IgD-negative memory B cell (primary cell): Measurements from ENCODE around the gene BPI. TPM values are rescaled to one million over a fixed set of nuclear protein-coding genes. Genes with fewer than 3 reads are reported as not detected.
"Not testable (repeated sequence)": the region's sequence is repeated elsewhere in the genome, so short reads cannot be mapped to it uniquely, and the experiment has no call there.

ENCODE experiments used
- H3K27ac Mint-ChIP-seq, 3 donors: one replicate each; pipeline ENCODE4 v1.8.0; 2020 to 2022; ENCODE audit warnings: mild to moderate bottlenecking in 3 of 3, mixed read lengths in 3 of 3, moderate library complexity in 1 of 3
- H3K27me3 Mint-ChIP-seq: one replicate; pipeline ENCODE4 v1.8.0; 2021; ENCODE audit warnings: mixed read lengths
- H3K36me3 Mint-ChIP-seq: one replicate; pipeline ENCODE4 v1.8.0; 2020; ENCODE audit warnings: mild to moderate bottlenecking, mixed read lengths
- H3K4me1 Mint-ChIP-seq, 3 donors: one replicate each; pipeline ENCODE4 v1.8.0; 2020 to 2022; ENCODE audit warnings: mixed read lengths in 3 of 3, mild to moderate bottlenecking in 1 of 3
- H3K4me3 Mint-ChIP-seq, 4 donors: one replicate each; pipeline ENCODE4 v1.8.0; 2020 to 2022; ENCODE audit warnings: mild to moderate bottlenecking in 4 of 4, mixed read lengths in 4 of 4, moderate library complexity in 3 of 4
- H3K9me3 Mint-ChIP-seq, 3 donors: one replicate each; pipeline ENCODE4 v1.8.0; 2020 to 2021; ENCODE audit warnings: mixed read lengths in 3 of 3, mild to moderate bottlenecking in 1 of 3
- polyA plus RNA-seq: library from polyadenylated mRNA; unstranded; fragments of 300-500 nt; fragmentation: Illumina TruSeq; gene quantifications from one replicate; pipeline ENCODE4 v1.2.3, GENCODE V29; 2021

The BPI gene
- polyA plus RNA-seq, 1 donor from 2014 or later, result not detected

DNA sequence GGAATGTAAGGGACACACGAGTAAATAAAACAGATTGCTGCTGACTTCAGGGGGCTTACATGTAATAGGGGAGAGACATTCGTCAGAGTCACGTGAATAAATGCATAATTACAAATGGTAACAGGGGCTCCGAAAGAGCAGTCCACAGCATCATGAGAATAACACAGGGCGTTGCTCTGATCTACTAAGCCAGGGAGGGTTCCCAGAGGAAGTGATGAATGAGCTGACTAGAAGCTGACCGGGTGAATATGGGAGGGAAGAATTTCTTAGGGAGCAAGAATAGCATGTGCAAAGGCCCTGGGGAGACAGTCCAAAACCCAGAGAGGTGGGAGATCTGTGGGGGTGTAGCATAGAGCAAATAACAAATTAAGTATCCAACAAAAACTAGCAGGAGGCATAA lies 2.4 kb downstream of the BPI start:
- Mint-ChIP-seq H3K27me3 (peaks cover 45% of the 10 kb centered on the region), H3K27ac (no peak overlapping the region), H3K4me3 (peak overlapping the region in 1 of 4 donors; percentile 63), H3K4me1 (peaks cover 3 to 12% (median 5%) of the 10 kb centered on the region in 3 donors), H3K36me3 (no peaks in the 10 kb centered on the region), H3K9me3 (no peaks in the 10 kb centered on the region)

DNA sequence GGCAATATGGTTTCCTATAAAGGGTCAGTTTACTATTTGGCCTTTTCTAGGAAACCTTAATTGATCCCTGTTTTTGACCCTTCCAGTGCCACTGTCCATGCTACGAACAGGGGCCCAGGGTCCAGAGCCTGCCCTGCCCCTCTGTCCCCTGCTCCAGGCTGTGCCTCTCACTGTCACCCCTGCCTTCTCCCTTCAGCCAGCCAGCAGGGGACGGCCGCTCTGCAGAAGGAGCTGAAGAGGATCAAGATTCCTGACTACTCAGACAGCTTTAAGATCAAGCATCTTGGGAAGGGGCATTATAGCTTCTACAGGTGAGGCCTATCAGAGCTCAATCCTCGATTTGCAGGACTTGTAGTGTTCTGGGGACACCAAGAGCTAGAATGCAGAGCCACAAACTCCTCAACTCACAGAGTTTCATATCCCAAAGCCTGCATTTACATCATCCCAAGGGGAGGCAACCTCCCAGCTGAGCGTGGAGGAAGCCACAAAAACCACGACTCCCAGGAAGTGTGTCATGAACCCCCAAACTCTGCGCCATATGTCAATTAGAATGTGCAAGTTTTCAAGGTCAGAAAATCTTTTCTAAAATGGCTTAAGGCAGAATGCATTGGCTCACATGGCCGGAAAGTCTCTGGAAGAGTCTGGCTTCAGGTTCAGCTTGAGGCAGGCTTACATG lies 3.6 kb downstream of the BPI start:
- Mint-ChIP-seq H3K9me3 (peaks cover 0 to 1% (median 0%) of the 10 kb centered on the region in 3 donors), H3K27me3 (peaks cover 38% of the 10 kb centered on the region), H3K36me3 (no peaks in the 10 kb centered on the region), H3K4me1 (peaks cover 3 to 12% (median 5%) of the 10 kb centered on the region in 3 donors), H3K27ac (no peak overlapping the region), H3K4me3 (no peak overlapping the region)

DNA sequence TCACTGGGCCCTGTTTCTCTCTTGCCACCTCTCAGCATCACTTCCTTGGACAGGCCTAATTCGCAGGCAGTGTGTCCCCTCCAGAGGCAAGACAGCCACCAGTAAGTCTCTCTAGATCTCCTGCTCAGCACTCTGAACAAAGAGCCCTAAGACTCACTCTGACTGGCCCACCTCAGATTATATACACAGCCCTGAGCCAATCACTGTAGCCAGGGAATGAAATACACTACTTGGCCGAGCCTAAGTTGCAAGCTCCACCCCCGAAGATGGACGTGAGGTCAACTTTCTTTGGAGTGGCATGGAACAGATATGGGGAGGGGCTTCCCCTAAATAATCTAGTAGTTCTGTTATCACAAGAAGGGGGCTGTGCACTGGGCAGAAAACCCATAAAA lies 4.1 kb downstream of the BPI start:
- peaks cover 32% of the 10 kb centered on the region for H3K27me3 Mint-ChIP-seq
- peaks cover 0 to 2% (median 0%) of the 10 kb centered on the region in 3 donors for H3K9me3 Mint-ChIP-seq
- no peaks in the 10 kb centered on the region for H3K36me3 Mint-ChIP-seq
- peaks cover 3 to 12% (median 5%) of the 10 kb centered on the region in 3 donors for H3K4me1 Mint-ChIP-seq
- H3K4me3 Mint-ChIP-seq, result no peak overlapping the region
- H3K27ac Mint-ChIP-seq, result no peak overlapping the region

DNA sequence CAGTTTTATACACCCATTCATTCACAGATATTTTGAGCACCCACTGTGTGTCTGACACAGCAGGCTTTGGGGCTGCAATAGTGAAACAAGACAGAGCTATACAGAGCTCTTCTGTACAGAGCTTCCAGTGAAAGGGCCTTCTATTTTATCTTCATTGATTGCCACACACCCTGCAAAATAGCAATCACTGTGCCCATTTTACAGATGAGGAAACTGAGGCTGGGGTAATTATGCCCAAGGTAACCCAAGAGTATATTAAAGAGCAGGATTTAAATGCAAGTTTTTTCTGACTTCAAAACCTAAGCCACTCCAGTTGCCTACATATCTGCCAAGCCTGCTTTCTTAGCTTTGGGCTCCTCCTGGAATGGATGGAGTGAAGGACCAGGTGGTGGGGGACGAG lies 4.5 kb downstream of the BPI start:
- peaks cover under 1 to 10% (median 1%) of the 10 kb centered on the region in 3 donors for H3K4me1 Mint-ChIP-seq
- H3K4me3 Mint-ChIP-seq, result no peak overlapping the region
- no peak overlapping the region for H3K27ac Mint-ChIP-seq
- H3K9me3 Mint-ChIP-seq, result peaks cover 0 to 2% (median 0%) of the 10 kb centered on the region in 3 donors
- H3K27me3 Mint-ChIP-seq, result peaks cover 28% of the 10 kb centered on the region
- H3K36me3 Mint-ChIP-seq, result no peaks in the 10 kb centered on the region

DNA sequence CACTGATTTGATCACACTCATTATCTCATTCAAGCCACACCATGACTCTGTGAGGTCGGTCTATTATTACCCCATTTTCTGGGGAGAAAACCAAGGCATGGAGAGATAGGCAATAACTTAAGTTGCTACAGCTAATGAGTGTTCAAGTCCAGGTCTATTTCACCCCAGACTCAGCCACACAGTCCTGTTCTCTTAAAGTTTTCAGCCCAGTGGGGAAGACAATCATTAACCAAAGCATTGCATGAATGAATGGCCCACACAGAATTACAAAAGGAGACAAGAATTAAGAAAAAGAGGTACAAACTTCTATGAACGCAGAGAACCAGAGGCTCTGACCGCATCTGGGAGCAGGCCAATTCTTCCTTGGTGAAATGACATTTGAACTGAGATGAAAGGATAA lies 7.1 kb downstream of the BPI start:
- Mint-ChIP-seq H3K36me3 (no peaks in the 10 kb centered on the region), H3K27ac (no peak overlapping the region), H3K9me3 (peaks cover 0 to 2% (median 0%) of the 10 kb centered on the region in 3 donors), H3K4me1 (no peaks in the 10 kb centered on the region), H3K27me3 (peaks cover 11% of the 10 kb centered on the region), H3K4me3 (no peak overlapping the region)

DNA sequence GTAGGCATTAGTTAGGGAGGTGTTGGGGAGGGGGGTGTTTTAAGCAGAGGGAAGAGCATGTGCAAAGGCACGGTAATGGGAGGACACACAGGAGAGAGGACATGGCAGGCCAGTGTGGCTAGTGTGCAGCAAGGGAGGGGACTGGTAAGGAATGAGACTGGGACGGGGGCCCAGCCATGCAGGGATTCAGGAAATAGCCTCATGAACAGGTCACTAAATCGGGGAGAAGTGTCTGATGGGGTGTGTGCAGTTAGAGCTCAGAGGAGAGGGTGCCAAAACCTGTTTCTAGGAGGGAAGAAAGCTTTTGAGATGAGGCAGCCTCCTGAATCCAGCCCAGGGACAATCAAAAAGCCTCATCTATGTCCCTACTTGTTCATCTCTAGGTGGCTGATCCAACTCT lies 7.5 kb downstream of the BPI start:
- Mint-ChIP-seq H3K4me1 (no peaks in the 10 kb centered on the region), H3K27me3 (peaks cover 9% of the 10 kb centered on the region), H3K4me3 (no peak overlapping the region), H3K27ac (no peak overlapping the region), H3K36me3 (no peaks in the 10 kb centered on the region), H3K9me3 (peaks cover 0 to 2% (median 0%) of the 10 kb centered on the region in 3 donors)

DNA sequence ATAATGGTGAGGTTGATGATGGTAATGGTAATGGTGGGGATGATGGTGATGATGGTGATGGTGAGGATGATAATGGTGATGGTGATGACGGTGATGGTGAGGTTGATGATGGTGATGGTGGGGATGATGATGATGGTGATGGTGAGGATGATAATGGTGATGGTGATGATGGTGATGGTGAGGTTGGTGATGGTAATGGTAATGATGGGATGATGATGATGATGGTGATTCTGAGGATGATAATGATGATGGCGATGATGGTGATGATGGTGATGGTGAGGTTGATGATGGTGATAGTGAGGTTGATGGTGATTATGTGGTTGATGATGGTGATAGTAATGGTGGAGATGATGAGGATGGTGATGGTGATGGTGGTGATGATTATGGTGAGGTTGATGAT lies 9.7 kb downstream of the BPI start:
- no peaks in the 10 kb centered on the region for H3K4me1 Mint-ChIP-seq
- peaks cover 0 to 2% (median 0%) of the 10 kb centered on the region in 3 donors for H3K9me3 Mint-ChIP-seq
- peaks cover 17% of the 10 kb centered on the region for H3K27me3 Mint-ChIP-seq
- no peak overlapping the region for H3K27ac Mint-ChIP-seq
- H3K36me3 Mint-ChIP-seq, result no peaks in the 10 kb centered on the region
- H3K4me3 Mint-ChIP-seq, result no peak overlapping the region

DNA sequence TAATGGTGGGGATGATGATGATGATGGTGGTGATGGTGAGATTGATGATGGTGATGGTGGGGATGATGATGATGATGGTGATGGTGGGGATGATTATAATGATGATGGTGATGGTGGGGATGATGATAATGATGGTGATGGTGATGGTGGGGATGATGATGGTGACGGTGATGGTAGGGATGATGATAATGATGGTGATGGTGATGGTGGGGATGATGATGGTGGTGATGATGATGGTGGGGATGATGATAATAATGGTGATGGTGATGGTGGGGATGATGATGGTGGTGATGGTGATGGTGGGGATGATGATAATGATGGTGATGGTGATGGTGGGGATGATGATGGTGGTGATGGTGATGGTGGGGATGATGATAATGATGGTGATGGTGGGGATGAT lies 10.4 kb downstream of the BPI start:
- H3K4me1 Mint-ChIP-seq, H3K36me3 Mint-ChIP-seq, H3K4me3 Mint-ChIP-seq: not testable (repeated sequence)

DNA sequence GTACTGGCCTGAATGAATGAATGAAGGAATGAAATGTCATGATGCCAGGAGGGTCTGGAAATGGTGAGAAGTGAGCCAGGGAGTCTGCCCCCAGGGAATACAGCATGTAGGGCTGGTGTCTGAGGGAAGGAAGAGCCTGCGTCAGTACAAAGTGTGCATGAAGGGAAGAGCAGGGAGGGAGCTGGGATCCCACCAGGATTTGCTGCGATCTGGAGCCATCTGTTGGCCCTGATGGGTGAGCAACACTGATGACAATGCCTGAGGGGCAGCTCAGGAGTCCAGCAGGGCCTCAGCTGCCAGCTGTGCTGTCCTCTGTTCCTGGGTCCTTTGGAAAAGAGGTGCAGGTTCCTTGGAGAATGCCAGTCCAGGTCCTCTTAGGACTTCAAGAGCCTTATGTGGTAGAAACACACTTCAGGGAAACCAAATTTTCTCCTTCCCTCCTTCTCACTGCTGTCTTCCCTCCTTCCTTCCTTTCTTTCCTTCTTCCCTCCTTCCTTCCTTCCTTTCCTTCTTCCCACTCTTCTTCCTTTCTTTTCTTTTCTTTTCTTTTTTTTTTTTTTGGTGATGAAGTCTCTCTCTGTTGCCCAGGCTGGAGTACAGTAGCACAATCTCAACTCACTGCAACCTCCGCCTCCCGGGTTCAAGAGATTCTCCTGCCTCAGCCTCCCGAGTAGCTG lies 11.5 kb downstream of the BPI start:
- Mint-ChIP-seq H3K27me3 (peaks cover 16% of the 10 kb centered on the region), H3K4me3 (no peak overlapping the region), H3K9me3 (peaks cover 0 to 2% (median 0%) of the 10 kb centered on the region in 3 donors), H3K4me1 (no peaks in the 10 kb centered on the region), H3K27ac (no peak overlapping the region), H3K36me3 (no peaks in the 10 kb centered on the region)

More for the DNA sequence above, 10.4 kb downstream of the BPI start:
- H3K9me3 Mint-ChIP-seq, H3K27ac Mint-ChIP-seq: not testable (repeated sequence)
- H3K27me3 Mint-ChIP-seq, result peaks cover 17% of the 10 kb centered on the region

DNA sequence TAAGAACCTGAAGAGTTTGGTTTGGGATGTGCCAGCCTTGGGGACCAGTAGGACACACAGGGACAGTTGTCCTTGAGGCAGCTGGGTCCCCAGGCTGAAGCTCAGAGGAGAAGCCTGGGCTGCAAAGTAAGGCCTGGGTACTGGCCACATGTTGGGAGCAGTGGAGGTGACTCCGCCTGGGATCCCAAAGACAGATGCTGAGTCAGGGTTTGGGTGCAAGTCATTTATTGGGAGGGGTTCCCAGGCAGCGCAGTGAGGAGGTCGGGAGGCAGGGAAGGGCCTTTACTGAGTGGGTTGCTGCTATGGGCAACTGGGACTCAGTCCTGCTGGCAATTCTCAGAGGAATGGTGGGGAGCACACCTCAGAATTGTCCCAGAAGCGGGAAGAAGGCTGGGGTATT lies 12.4 kb downstream of the BPI start:
- no peak overlapping the region for H3K4me3 Mint-ChIP-seq
- no peaks in the 10 kb centered on the region for H3K4me1 Mint-ChIP-seq
- H3K36me3 Mint-ChIP-seq, result no peaks in the 10 kb centered on the region
- peaks cover 11% of the 10 kb centered on the region for H3K27me3 Mint-ChIP-seq
- H3K27ac Mint-ChIP-seq, result no peak overlapping the region
- H3K9me3 Mint-ChIP-seq, result peaks cover 0 to 2% (median 0%) of the 10 kb centered on the region in 3 donors

DNA sequence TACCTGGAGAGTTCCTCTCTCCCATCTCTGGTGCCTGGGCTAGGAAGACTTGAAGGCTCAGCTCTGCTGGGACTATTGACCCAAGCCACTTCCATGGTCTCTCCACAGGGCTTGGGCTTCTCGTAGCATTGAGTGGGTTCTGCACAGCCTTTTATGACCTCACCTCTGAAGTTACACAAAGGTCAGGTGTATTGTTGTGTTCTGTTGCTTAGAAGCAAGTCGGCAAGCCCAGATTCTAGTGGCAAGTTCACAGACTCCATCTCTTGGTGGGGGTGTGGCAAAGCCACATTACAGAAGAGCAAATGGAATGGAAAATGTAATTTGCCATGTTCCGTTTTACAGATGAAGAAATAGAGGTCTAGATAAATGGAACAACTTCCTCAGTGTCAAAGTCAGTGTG lies 13.5 kb downstream of the BPI start:
- Mint-ChIP-seq H3K9me3 (peaks cover 0 to 3% (median 0%) of the 10 kb centered on the region in 3 donors), H3K27me3 (peaks cover 15% of the 10 kb centered on the region), H3K36me3 (no peaks in the 10 kb centered on the region), H3K27ac (no peak overlapping the region), H3K4me1 (peaks cover 0 to 2% (median 1%) of the 10 kb centered on the region in 3 donors), H3K4me3 (no peak overlapping the region)

DNA sequence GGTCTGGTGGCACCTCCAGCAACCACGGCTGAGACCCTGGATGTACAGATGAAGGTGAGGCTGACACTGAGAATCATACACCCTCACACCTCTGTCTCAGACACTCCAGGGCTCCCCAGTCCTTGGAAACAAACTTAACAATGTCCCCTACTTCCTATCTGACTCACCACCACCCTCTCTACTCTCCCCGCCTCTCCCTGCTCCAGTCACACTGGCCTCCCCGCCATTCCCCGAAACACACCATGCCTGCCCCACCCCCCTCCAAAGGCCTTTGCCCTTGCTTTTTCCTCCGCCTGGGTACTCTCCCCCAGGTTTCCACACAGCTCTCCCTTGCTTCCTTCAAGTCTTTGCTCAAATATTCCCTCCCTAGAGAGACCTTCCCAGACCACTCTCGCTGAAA lies 16.3 kb downstream of the BPI start:
- H3K9me3 Mint-ChIP-seq, result peaks cover 0 to 1% (median 0%) of the 10 kb centered on the region in 3 donors
- no peak overlapping the region for H3K4me3 Mint-ChIP-seq
- H3K27ac Mint-ChIP-seq, result no peak overlapping the region
- peaks cover 15% of the 10 kb centered on the region for H3K27me3 Mint-ChIP-seq
- peaks cover 0 to 2% (median 1%) of the 10 kb centered on the region in 3 donors for H3K4me1 Mint-ChIP-seq
- H3K36me3 Mint-ChIP-seq, result no peaks in the 10 kb centered on the region

DNA sequence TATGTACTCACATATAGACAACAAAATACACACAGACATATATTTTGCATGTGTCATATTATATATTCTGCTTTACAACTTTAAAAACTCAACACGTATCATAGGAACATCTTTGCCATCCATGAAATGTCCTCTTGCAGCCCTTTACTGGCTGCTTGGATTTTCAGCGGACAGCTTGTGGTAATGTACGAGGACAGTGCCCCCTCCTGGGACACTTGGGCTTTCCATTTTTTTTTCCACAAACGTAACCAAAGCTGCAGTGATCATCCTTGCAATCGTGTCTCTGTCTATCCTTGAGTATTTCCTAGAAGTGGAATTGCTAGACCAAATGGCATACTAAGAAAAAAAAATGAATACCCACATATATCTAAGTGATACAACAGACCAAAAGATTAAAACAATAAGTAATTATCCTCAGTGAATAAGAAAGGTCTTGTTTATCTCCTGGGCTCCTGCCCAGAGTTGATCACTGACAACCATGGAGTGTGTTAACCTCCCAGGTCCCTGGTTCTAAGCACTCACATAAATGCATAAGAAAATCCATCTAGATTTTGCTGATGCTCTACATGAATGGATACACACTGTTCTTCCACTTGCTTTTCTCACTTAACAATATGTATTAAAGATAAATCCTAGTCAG lies 18.1 kb downstream of the BPI start:
- H3K4me3 Mint-ChIP-seq, result no peak overlapping the region
- H3K9me3 Mint-ChIP-seq, result peaks cover 2 to 8% (median 6%) of the 10 kb centered on the region in 3 donors
- H3K4me1 Mint-ChIP-seq, result peaks cover 0 to 2% (median 1%) of the 10 kb centered on the region in 3 donors
- H3K27ac Mint-ChIP-seq, result peak overlapping the region in 1 of 3 donors; percentile 8
- H3K36me3 Mint-ChIP-seq, result no peaks in the 10 kb centered on the region
- peaks cover 8% of the 10 kb centered on the region for H3K27me3 Mint-ChIP-seq

DNA sequence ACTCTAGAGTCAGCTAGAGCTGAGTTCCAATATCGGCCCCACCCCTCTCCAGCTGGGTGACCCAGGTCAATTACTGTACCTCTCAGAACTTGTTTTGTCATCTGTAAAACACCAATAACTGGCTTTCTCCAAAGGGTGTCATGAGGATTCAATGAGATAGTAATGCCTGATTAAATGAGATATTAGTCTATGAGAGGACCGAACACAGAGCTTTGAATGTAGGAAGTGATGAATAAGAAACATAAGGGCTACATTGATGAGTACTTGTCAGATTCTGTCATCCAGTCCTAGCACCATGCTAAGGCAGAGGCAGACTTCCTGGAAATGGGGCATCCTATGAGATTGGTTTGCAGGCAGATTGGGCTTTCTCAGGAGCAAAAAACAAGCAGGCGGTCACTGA lies 20.2 kb downstream of the BPI start:
- peaks cover 2 to 8% (median 7%) of the 10 kb centered on the region in 3 donors for H3K9me3 Mint-ChIP-seq
- no peaks in the 10 kb centered on the region for H3K36me3 Mint-ChIP-seq
- peaks cover 0 to 2% (median 1%) of the 10 kb centered on the region in 3 donors for H3K4me1 Mint-ChIP-seq
- peaks cover 4% of the 10 kb centered on the region for H3K27me3 Mint-ChIP-seq
- H3K4me3 Mint-ChIP-seq, result no peak overlapping the region
- H3K27ac Mint-ChIP-seq, result no peak overlapping the region

DNA sequence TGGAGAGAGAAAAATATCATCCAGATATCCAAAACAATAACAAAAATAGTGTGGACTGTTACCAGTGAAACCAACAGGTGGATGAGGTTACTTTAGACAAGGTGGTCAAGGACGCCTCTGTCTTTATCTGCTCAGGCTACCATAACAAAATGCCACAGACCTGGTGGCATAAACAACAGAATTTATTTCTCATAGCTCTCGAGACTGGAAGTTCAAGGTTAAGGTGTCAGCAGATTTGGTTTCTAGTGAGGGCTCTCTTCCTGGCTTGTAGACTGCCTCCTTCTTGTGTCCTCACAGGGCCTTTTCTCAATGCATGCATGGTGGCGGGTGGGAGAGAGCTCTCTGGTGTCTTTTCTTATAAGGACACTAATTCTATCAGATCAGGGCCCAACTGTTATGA lies 21.2 kb downstream of the BPI start:
- Mint-ChIP-seq H3K4me1 (peaks cover 0 to 2% (median 1%) of the 10 kb centered on the region in 3 donors), H3K36me3 (no peaks in the 10 kb centered on the region), H3K9me3 (peaks cover 2 to 8% (median 7%) of the 10 kb centered on the region in 3 donors), H3K4me3 (no peak overlapping the region), H3K27ac (no peak overlapping the region), H3K27me3 (peaks cover 4% of the 10 kb centered on the region)
